HG02943 (cell line): ENCODE data around the gene ERMP1.
A peak's percentile ranks its signal among the peaks of the same experiment; 100 is the strongest.
"Not testable (repeated sequence)": the region's sequence is repeated elsewhere in the genome, so short reads cannot be mapped to it uniquely, and the experiment has no call there.

ENCODE experiments used
- ATAC-seq: cut with Tn5 transposase; IDR thresholded peaks from one replicate; pipeline ENCODE4 v1.9.1; 2021; ENCODE audit warnings: mild to moderate bottlenecking, low read depth, moderate library complexity; ENCODE audit not compliant: unreplicated experiment

ERMP1 gene

GRCh38 chr9:5786370-5787127 lies 46.4 kb downstream of the ERMP1 start:
- no peak for ATAC-seq

GRCh38 chr9:5784526-5785315 lies 48.2 kb downstream of the ERMP1 start:
- no peak for ATAC-seq

GRCh38 chr9:5783982-5784381 lies 48.9 kb downstream of the ERMP1 start:
- ATAC-seq: no peak

- not testable (repeated sequence) for ATAC-seq
Observed at GRCh38 chr9:5783420-5783819, 49.5 kb downstream of the ERMP1 start.

GRCh38 chr9:5779705-5780218 lies 53.2 kb downstream of the ERMP1 start:
- not testable (repeated sequence) for ATAC-seq

GRCh38 chr9:5778805-5779204 lies 54.1 kb downstream of the ERMP1 start:
- no peak for ATAC-seq

GRCh38 chr9:5773324-5773999 lies 59.5 kb downstream of the ERMP1 start:
- no peak for ATAC-seq

GRCh38 chr9:5767968-5768932 lies 64.7 kb downstream of the ERMP1 start:
- no peak for ATAC-seq

GRCh38 chr9:5764130-5764868 lies 68.6 kb downstream of the ERMP1 start:
- ATAC-seq: peak; percentile 81

GRCh38 chr9:5762421-5762820 lies 70.5 kb downstream of the ERMP1 start:
- no peak for ATAC-seq

GRCh38 chr9:5760338-5760737 lies 72.6 kb downstream of the ERMP1 start:
- ATAC-seq: no peak

- ATAC-seq: no peak
Observed at GRCh38 chr9:5756633-5757032, 76.3 kb downstream of the ERMP1 start.

GRCh38 chr9:5750569-5750968 lies 82.3 kb downstream of the ERMP1 start:
- no peak for ATAC-seq

- ATAC-seq: no peak
Observed at GRCh38 chr9:5749306-5749705, 83.6 kb downstream of the ERMP1 start.

GRCh38 chr9:5748438-5748837 lies 84.5 kb downstream of the ERMP1 start:
- ATAC-seq: no peak

GRCh38 chr9:5743109-5743508 lies 89.8 kb downstream of the ERMP1 start:
- no peak for ATAC-seq

GRCh38 chr9:5736563-5737346 lies 96.2 kb downstream of the ERMP1 start:
- no peak for ATAC-seq

- no peak for ATAC-seq
Observed at GRCh38 chr9:5735072-5735471, 97.8 kb downstream of the ERMP1 start.
